Measurements from ENCODE around the gene PDZRN3. TPM values are rescaled to one million over a fixed set of nuclear protein-coding genes. Genes with fewer than 3 reads are reported as not detected.

PDZRN3 gene
- total RNA-seq, 1 experiment from 2014 or later, result 3.1 TPM

DNA sequence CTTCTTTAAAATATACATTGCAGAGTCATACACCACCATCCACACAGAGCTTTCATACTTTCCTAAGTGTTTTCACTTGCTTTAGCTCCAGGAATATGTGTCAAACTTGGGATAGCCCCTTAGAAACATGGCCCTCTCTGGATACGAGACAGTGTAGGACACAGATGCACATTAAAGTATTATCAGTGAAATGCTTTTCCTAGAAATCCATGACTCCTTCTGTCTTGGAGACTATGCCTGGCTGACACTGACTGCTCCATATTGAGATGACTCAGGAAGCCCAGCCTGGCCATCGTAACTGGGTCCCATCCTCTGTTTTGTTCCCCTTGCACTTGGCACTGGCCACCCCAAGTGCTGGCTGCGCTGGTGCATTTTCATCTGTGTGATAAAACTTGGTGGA lies 204.8 kb downstream of the PDZRN3 start:
- no peak for DNase-seq (ENCODE audit: low read depth)

DNA sequence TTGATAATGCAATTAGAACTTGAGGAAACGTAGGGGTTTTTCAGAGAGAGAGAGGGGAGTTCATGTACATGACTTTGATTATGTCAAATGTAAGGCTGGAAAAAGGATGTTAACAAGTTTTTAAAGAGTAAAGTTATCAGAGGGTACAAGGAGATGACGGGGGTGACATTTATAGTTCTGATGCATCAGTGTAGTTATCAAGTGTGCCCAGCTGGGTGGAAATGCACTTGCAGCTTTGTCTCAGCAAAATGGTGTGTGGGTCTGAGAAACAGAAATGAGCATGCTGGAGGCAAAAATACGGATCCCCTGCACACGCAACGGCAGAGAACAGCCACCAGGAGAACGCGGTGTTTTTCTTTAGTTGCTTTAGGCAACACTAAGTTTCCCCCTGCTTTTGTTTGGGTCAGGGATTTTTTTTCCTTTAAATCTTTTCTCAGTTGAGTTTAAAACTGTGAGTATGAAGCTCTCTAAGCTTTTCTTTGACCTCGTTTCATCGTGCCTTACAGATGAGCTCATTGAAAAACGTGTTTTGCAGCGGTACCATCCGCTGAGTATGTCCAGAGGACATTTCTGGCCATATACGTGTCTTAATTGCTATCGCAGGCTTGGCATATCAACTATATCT lies 205.4 kb downstream of the PDZRN3 start:
- peak; percentile 26 for DNase-seq (ENCODE audit: low read depth)

DNA sequence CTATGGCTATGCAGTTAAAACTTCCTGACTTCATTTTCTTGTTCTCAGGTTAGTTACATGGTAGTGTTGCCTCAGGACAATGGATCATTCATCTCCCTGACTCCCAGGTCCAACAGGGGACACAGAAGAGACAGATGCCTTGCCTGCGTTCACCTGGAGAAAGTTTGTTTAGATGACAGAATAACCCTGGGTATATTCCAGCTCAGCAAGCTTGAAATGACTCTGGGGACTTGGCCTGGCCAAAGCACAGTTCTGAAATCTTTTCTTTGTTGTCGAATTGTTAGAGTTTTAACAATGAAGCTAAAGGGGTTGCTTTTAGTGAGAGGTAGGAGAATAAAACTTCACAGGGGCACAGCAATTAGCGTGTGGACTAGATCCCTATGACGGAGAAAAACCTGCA lies 206.1 kb downstream of the PDZRN3 start:
- DNase-seq (ENCODE audit: low read depth), result no peak

DNA sequence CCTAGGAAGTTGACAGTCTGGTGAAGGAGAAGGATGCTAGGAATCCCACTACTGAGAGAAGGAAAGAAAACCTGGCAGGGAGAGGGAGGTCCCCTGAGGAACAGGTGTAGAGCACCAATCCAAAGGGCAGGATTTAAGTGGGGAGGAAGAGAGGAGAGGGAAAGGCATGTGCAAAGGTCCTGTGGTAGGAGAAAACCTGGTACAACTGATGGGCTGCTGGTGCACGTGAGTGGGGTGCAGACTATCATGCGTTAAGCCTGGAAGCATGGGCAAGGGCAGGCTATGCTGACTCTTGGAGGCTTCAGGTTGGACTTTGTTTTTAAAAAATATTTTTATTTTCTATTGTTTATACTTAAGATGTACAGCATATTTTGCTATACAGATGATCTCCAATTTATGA lies 209.6 kb downstream of the PDZRN3 start:
- DNase-seq (ENCODE audit: low read depth), result no peak

DNA sequence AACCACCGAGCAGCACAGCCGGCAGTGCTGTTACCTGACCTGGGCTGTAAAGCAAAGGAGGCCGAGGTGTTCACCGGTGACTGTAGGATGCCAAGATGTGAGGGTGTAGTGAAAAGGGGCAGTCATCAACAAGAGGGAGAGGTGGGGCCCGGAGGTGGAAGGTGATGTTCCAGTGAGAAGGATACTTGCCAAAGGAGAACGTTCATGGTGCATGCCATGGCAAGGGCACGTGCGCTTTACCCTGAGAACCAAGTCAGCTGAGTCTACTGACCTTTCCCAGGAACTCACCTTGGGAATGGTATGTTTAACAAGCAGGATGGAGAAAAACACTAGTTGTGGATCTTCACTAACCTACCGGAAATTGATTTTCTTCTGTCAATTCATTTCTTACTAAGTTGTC lies 211.1 kb downstream of the PDZRN3 start:
- DNase-seq (ENCODE audit: low read depth), result no peak

DNA sequence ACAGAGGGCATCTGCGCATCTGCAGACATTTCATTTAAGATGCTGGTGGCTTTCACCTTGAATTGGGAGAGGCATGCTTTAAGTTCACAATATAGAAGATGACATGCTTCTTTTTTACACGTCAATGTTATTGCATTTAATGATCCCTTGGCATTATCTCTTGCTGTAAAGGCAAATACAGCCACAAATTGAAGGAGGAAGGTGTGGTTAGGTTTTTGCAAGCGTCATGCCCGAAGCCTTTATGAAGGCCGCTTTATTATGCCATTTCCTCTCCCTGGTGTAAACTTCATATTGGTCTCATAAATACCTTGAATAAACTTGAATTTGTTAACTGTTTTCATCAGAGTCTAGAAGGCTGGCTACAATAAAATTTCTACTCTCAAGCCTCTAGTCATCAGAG lies 212.7 kb downstream of the PDZRN3 start:
- DNase-seq (ENCODE audit: low read depth), result no peak

DNA sequence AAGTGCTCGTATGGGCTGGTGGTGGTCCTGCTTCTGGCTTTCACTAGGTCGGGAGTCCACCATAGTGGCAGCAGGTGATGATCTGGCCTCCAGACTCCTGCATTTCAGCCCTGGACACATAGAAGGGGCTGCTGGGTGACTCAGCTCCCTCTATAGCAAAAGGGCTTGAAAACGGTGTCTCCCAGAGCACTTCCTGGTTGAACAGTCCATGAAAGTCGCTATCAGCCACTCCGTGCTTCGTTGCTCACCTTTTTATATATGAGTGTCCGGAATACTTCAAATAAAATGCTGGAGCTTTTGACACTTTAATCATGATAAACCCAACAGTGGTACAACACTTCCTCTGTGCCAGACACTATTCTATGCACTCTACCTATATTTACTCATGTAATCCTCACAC lies 213.2 kb downstream of the PDZRN3 start:
- no peak for DNase-seq (ENCODE audit: low read depth)

DNA sequence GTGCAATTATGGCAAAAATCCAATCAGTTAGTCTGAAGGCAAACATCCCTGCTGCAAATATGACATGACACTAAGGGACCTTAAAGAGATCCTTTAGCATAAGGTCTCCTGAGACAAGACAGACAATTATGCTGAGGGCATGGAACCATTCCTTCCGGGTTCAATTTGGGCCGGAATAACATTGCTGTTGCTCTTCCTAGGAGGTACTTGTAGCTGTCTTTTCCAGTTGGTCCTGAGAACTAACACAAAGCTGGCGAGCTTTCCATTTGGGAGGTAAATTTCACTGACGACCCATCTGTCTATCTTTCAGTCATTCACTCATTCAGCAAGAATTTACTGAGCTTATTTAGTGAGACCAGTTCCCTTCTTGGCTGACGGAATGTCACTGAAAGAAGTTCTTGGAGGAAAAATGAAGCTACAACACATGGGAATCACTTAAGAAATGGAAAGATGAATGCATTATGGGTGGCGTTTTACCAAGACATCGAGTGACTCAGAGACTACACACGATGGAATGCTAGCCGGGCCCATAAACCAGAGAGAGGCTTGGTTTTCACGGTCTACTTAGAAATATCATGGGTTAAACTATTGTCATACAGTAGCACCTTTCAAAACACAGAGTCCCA lies 215.5 kb downstream of the PDZRN3 start:
- peak; percentile 45 for DNase-seq (ENCODE audit: low read depth)

DNA sequence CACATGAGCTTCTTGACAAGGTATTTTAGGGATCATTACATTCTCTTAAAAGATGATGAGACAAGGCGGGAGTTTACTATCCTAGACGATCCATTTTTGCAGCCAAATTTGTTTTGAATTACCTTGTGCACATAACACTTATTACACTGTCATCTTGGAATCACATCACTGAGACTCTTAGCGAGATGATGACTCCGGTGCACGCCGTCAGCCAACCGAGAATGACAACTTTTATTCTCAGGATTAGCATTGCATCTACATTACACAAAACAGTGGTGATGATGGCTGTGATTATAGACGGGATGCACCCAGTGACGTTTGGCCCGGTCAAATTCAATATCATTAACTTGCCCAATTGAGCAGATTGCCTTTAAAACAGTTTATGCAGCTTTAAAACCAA lies 216.1 kb downstream of the PDZRN3 start:
- no peak for DNase-seq (ENCODE audit: low read depth)

DNA sequence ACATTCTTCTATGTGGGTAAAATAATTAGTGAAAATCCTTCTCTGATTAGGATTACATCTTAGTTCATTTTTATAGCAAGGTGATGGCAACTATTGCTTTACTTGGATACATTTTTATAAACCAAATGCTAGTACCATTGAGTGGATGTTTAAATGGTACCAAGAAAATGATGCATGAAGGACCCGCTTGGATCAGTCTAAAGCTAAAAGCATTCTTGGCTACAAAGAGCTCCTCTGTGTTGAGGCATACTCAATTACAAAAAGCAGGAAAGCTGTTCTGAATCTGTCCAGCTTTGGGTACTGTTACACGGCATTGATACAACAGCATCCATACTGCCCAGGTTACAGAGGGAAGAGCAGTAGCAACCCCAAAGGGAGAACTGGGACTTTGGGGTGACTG lies 217.2 kb downstream of the PDZRN3 start:
- DNase-seq (ENCODE audit: low read depth), result no peak

DNA sequence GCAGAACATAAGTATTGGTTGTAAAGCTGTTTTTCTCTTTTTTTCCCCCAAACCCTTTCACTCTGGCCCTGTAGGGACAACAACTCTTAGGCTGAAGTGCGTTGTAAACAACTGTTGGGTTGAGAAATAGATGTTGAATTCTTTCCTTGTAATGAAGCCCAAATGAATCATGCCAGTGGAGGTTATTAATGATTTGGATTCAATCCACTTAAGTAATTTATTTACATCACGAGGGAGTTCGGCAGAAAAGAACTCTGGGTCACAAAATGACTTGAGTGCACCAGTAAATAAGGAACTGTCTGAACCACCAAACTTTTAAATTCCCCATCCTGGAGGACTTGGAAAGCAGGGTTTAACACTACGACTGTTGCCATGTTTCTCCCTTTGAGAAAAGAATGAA lies 218.9 kb downstream of the PDZRN3 start:
- no peak for DNase-seq (ENCODE audit: low read depth)

DNA sequence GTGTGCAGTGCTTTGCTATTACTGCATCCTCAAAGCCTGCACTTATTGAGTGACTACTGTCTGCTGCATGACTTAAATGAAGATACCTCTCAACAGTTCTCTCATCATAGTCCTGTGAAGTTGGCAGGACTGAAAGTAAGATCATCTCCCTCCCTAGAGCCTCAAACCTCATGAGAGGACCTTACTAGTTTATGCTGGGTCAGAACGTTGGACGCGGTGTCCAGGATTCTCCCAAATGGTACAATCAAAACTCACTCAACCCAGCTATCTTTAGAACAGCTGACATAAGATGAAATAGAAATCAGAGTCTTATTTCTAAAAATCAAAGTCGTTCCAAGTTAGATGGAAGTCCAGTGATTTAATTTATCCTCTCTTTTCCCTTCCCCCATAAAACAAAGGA lies 219.7 kb downstream of the PDZRN3 start:
- DNase-seq (ENCODE audit: low read depth), result no peak

DNA sequence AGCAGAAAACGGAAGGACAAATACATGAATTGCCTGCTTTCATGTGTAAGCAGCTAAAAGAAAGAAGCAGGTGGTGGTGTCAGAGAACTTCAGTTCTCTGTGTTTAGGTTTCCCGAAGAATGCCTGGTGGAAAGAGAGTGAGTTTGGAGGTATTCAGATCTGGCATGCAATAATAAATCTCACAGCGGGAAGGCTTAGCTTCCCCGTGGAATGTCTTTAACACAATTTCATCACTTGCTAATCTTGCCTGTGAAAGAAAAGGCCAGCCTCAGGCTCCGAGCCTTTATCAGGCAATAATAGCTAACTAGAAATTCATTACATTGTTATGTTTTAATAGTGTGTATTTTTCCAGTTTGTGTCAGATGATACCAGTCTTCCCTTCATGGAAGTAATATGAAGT lies 220.3 kb downstream of the PDZRN3 start:
- no peak for DNase-seq (ENCODE audit: low read depth)

DNA sequence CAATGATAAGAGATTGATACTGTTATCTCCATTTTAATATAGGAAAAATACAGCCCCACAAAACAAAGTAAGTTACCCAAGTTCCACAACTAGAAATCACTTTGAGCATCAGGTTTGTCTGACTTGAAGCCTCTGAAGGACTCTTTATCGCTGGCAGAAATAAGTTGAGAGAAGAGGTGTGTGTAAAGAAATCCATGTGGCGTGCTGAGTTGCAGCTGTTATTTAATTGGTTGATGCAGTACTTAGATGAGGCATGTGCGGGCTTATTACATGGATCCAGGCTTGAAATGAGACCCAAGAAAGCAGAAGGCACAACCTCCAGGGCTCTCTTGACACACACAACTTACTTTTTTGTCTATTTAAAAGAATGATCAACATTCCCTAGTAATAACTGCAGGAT lies 221.3 kb downstream of the PDZRN3 start:
- no peak for DNase-seq (ENCODE audit: low read depth)

DNA sequence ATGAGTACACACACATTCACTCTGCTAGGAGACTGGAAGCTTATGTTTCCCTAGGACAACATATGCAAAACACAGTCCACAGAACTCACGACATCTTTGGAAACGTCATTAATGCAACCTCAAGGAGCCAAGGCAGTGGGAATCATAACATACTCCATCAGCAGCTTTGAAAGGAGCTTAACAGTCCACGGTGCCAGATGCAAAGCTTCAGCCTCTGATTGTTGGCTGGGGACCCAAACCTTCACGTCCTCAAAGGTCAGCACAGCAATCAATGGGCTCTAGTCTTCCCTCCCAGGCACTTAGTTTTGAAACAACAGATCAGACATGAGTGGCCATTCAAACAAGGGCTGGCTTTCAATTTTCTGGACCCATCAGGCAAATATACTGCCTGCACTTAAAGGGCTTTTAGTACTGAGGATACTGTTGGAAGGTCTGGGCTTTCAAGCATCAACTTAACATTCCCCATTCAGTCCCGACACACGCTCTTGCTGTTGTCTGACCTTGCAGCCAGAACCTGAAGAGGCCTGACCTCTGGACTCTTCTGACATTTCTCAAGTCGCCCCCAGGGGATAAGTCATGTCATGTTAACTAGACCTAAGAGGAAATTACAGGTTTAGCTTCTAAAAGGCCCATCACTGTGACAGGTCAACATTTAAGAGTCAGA lies 223.0 kb downstream of the PDZRN3 start:
- no peak for DNase-seq (ENCODE audit: low read depth)

DNA sequence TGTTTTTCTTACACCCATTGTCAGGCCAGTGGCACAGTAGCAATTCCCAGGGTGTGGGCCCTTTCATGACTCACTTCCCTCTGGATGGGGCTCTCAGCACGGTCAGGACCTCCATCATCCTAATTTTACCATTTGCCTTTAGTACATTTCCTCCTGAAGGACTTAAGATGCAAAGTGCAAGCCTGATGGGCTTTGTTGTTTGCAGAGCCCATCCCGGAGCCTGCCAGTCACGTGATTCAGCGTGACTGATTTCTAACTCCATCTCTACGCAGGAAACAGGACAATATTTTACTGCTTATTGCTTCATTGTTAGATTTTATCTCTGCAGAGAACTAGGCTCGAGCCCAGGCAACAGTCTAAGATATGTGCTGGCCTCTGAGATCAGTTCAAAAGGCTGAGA lies 223.7 kb downstream of the PDZRN3 start:
- no peak for DNase-seq (ENCODE audit: low read depth)

DNA sequence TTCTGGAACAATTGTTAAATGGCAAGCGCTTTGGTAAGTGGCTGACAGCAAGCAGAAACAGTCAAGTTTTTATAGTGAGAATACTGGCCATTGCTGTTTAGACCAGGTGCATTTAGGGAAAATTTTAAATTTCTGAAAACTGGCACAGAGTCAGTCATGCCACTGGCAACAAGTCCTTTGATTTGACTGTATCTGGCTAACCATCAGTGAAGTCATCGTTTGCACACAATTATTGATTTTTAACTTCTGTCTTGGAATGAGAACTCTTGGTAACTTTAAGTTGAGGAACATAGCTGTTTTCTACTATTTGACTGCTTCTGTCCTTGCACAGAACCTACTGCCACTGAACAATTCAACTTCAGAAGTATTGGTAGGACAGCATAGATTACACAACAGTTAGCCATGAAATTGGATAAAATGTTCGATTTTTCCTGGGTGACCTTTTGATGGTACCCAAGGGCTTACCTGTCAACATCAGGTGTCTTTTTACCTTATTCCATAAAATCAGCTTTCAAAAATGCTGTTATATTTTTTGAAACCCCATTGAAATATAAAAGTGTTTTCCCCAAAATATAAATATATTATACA lies 225.0 kb downstream of the PDZRN3 start:
- DNase-seq (ENCODE audit: low read depth), result no peak

DNA sequence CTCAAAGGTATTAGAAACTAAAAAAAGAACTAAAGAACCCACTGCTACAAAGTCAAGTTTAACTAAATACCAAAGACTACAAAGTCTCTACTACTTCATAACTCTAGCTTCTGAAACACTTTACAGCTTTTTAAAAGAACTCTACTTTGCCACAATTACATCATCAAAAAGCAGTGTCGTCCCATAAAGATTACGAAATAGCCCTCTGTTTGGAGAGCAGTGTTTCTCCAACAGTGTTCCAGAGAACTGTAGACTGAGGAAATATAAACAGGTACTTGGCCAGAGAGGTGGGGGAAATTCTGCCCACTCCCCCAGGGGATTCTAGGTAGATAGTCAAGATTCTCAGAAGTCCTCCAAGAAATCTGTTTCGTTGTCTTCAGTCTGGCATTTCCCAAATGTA lies 225.6 kb downstream of the PDZRN3 start:
- no peak for DNase-seq (ENCODE audit: low read depth)

DNA sequence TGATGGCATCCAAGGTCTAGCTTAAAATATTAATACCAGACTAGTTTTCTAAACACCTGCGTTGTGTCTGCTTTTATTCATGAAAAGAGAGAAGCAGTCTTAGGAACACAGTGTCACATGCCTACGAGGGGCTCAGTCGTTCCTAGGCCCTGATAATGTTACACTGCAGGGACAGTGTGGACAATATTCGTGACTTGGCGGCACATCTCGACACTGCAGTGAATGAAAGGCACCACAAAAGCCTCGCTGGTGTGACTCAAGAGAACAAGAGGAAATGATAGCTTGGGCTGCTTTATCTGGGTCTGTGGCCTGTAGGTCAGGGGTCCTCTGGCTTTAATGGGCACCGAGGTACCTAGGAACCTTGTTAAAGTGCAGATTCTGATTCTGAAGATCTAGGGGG lies 226.7 kb downstream of the PDZRN3 start:
- DNase-seq (ENCODE audit: low read depth), result no peak

DNA sequence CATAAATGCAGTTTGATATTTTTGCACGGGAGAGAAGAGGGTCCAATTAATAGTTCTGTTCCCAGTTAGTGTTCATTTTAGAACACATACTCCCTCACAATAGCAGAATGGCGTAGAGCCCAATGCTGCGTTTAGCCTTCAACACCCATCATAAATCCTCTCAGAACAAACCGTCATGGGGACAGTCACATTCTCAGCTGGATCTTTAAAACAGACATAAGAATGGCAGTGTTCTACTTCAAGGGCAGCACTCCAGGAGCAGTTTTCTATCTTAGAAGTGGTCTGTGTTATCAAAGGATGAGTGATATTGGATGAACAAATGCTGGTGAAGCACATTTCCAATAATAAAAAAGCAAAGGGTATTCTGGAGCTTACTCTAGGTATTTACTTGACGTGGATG lies 230.5 kb downstream of the PDZRN3 start:
- DNase-seq (ENCODE audit: low read depth), result no peak

DNA sequence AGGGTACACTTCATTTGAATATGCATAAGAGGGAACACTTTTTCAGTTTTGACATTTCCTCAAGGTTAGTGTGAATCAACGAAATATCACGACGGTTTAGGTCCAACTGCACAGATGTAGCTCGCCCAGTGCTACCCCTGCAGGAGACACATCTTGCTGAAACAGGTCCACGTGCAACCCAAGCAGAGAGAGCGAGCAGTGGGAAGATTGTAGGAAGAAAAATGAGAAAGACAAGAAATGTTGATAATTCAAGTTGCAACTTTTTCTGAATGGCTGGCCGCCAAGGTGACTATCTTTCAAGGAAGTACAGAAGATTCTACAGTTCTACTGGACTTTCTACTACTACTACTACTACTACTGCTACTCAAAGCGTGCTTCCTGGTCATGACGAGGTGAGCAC lies 231.7 kb downstream of the PDZRN3 start:
- no peak for DNase-seq (ENCODE audit: low read depth)

DNA sequence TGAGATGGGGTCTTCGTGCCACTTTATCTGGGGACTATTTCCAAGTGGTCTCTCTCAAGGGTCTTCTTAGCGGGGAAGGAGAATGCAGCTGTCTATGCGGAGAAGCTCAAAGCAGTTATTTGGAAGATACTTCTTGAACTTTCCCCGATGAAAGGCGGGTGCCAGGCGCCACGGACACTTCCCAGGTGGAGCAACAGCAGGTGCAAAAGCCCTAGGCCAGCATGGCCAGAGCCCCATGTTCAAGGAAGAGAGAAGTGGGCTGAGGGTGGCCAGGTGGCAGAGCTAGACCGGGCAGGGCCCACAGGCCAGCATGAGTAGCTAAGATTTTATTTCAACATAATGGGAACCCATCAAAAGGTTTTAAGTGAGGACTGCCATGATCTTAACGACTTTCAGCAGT lies 232.8 kb downstream of the PDZRN3 start:
- DNase-seq (ENCODE audit: low read depth), result no peak

DNA sequence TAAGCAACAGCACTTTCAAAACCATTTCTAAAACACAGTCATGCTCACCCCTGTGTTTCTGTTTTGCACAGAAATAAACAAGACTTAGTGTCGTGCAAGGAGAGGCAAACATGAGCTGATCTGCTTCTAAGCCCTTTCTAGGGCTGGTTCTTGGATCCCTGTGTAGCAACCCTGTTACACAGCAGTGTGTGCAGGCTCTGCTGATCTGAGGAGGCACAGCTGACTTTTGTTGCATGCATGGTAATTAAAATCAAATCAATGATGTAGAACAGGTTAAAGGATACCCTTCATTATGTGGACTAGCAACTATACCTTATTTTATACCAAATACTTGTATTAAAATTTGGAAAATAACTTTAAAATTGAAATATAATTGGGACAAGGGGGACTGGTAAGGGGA lies 234.8 kb downstream of the PDZRN3 start:
- no peak for DNase-seq (ENCODE audit: low read depth)

All from Daoy (cell line).